GM18858 (cell line): ENCODE measurements around the gene TMEM190.
"Not testable (repeated sequence)": the region's sequence is repeated elsewhere in the genome, so short reads cannot be mapped to it uniquely, and the experiment has no call there.

Source experiments
- ATAC-seq: cut with Tn5 transposase; IDR thresholded peaks from one replicate; pipeline ENCODE4 v1.9.1; 2021; ENCODE audit not compliant: unreplicated experiment

Gene TMEM190

GRCh38 chr19:55376241-55376933 is at the start of gene TMEM190:
TSS of gene TMEM190 (plus strand) at chr19:55376826. CDS start at chr19:55376854, 28 bp downstream.
- ATAC-seq = no peak

- not testable (repeated sequence) for ATAC-seq
Observed at GRCh38 chr19:55328774-55329318, 47.8 kb upstream of the TMEM190 start.

GRCh38 chr19:55329791-55330190 is 46.8 kb upstream of the TMEM190 start:
- not testable (repeated sequence) for ATAC-seq

- no peak for ATAC-seq
Observed at GRCh38 chr19:55333870-55334269, 42.8 kb upstream of the TMEM190 start.

- no peak for ATAC-seq
Observed at GRCh38 chr19:55336101-55336500, 40.5 kb upstream of the TMEM190 start.

- peak; percentile 64 for ATAC-seq
Observed at GRCh38 chr19:55339105-55339888, 37.3 kb upstream of the TMEM190 start, which contains the start of gene KMT5C. TSS of gene KMT5C (plus strand) at chr19:55339876. CDS start at chr19:55341937, 2,061 bp downstream.

- ATAC-seq = no peak
Observed at GRCh38 chr19:55339889-55340783, 36.5 kb upstream of the TMEM190 start.

- ATAC-seq = no peak
Observed at GRCh38 chr19:55340784-55341147, 35.9 kb upstream of the TMEM190 start.

GRCh38 chr19:55341171-55341588 is 35.4 kb upstream of the TMEM190 start:
- no peak for ATAC-seq

GRCh38 chr19:55341595-55342531 is 34.8 kb upstream of the TMEM190 start:
- no peak for ATAC-seq

- ATAC-seq = no peak
Observed at GRCh38 chr19:55344444-55344843, 32.2 kb upstream of the TMEM190 start.

- ATAC-seq = no peak
Observed at GRCh38 chr19:55345101-55345817, 31.4 kb upstream of the TMEM190 start.

GRCh38 chr19:55345818-55346724 is 30.6 kb upstream of the TMEM190 start:
- no peak for ATAC-seq

GRCh38 chr19:55346725-55347441 is 29.7 kb upstream of the TMEM190 start:
- no peak for ATAC-seq

- ATAC-seq = no peak
Observed at GRCh38 chr19:55347442-55348009, 29.1 kb upstream of the TMEM190 start.

- ATAC-seq = no peak
Observed at GRCh38 chr19:55348317-55349034, 28.1 kb upstream of the TMEM190 start.
